Measurements from ENCODE around the gene FGFRL1. TPM values are rescaled to one million over a fixed set of nuclear protein-coding genes. Genes with fewer than 3 reads are reported as not detected.

The FGFRL1 gene
- polyA plus RNA-seq, 1 donor (not counting 4 experiments of a cell fraction or from before 2014, with no cell fraction given): 2.8 TPM

DNA sequence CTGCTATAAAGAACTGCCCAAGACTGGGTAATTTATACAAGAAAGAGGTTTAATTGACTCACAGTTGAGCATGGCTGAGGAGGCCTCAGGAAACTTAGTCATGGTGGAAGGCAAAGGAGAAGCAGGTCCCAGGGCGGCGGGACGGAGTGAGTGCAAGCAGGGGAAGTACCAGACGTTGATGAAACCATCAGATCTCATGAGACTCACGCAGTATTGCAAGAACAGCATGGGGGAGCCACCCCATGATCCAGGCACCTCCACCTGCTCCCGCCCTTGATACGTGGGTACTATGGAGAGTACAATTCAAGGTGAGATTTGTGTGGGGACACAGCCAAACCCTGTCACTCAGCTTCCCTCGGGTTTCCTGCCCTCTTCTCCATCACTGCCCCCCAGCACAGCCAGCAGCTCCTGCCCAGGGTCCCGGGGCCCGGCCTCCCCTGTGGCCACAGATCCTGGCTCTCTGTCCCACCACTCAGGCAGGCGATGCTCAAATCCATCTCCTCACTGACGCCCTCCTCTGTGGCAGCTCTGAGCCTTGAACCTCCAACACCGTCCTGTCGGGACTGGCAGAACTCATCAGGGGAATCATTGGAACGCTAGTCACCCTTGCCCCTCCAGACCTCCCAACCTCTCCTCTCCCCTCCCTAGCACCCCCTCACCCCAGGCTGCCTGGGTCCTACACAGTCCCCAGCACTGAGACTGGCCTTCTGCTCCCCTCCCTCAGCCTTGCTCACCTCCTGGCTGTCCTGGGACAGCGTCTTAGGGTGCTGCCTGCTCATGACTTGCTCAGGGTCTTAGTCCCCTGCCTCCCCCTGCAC lies 37.6 kb downstream of the FGFRL1 start:
- H3K4me3 ChIP-seq (ENCODE audit: control insufficient read depth in 2 of 3, extremely low read depth in 1 of 3, insufficient read depth in 2 of 3, low read depth in 1 of 3, low read length in 3 of 3): no peak overlapping the region
- TF ChIP-seq EZH2 (IDR thresholded peaks at IDR 0.05; ENCODE audit: low read length) (no peak), CTCF (optimal IDR thresholded peaks at IDR 0.05 in 1 of 3, IDR thresholded peaks at IDR 0.05 in 1 of 3, conservative IDR thresholded peaks at IDR 0.05 in 1 of 3; ENCODE audit: extremely low read depth in 1 of 3, insufficient read depth in 2 of 3, low read length in 3 of 3) (no peak)
- no peaks in the 10 kb centered on the region for H3K36me3 ChIP-seq (ENCODE audit: control insufficient read depth in 2 of 2, extremely low read depth in 1 of 2, insufficient read depth in 2 of 2, low read length in 2 of 2)
- peaks cover 3% of the 10 kb centered on the region for H3K9me3 ChIP-seq (ENCODE audit: control insufficient read depth, low read depth, low read length)
- peaks cover 65% of the 10 kb centered on the region for H3K27me3 ChIP-seq (ENCODE audit: control insufficient read depth, extremely low read depth, insufficient read depth, low read length)
- DNase-seq (ENCODE audit: low read depth, low spot score) (no peak), FAIRE-seq (no peak)
- H3K4me2 ChIP-seq (ENCODE audit: control insufficient read depth, extremely low read depth, insufficient read depth, low read depth, low read length): no peak overlapping the region
- no peak overlapping the region for H2AFZ ChIP-seq (ENCODE audit: control insufficient read depth, low read length)
- dilution Hi-C loops (cut with MboI; ENCODE audit: extremely low pct_ligation_motif_present, low sequenced_read_pairs): no loop called here
- H3K27ac ChIP-seq (ENCODE audit: control insufficient read depth, insufficient read depth, low read length): no peak overlapping the region
- H3K4me1 ChIP-seq (ENCODE audit: control insufficient read depth, extremely low read depth, insufficient read depth, low read length): peaks cover 15% of the 10 kb centered on the region
- H3K9me1 ChIP-seq (ENCODE audit: control insufficient read depth, extremely low read depth, insufficient read depth, low read length): no peaks in the 10 kb centered on the region
- H3K79me2 ChIP-seq (ENCODE audit: control insufficient read depth, insufficient read depth, low read length): no peaks in the 10 kb centered on the region
- no peaks in the 10 kb centered on the region for H4K20me1 ChIP-seq (ENCODE audit: control insufficient read depth, extremely low read depth, insufficient read depth, low read length)
- H3K9ac ChIP-seq (ENCODE audit: control insufficient read depth, extremely low read depth, insufficient read depth, low read length): no peak overlapping the region

DNA sequence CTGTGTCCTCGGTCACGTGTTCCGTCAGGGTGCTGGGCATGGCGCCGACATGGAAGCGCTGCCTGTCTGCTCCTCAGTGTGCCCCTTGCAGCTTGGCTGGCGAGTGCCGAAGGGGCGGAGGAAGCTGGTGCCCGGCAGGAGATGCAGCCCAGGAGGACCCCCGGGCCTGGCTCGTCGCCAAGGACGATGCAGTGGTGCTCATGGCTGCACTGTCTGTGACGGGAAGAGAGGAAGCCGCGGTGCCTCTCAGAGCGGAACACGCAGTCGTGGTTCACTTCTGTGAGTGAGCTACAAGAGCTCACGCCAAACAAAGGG lies 38.1 kb downstream of the FGFRL1 start:
- DNase-seq (ENCODE audit: low read depth, low spot score): no peak
- peaks cover 3% of the 10 kb centered on the region for H3K9me3 ChIP-seq (ENCODE audit: control insufficient read depth, low read depth, low read length)
- no peaks in the 10 kb centered on the region for H3K9me1 ChIP-seq (ENCODE audit: control insufficient read depth, extremely low read depth, insufficient read depth, low read length)
- H3K4me2 ChIP-seq (ENCODE audit: control insufficient read depth, extremely low read depth, insufficient read depth, low read depth, low read length): no peak overlapping the region
- TF ChIP-seq EZH2 (IDR thresholded peaks at IDR 0.05; ENCODE audit: low read length) (no peak), CTCF (optimal IDR thresholded peaks at IDR 0.05 in 1 of 3, IDR thresholded peaks at IDR 0.05 in 1 of 3, conservative IDR thresholded peaks at IDR 0.05 in 1 of 3; ENCODE audit: extremely low read depth in 1 of 3, insufficient read depth in 2 of 3, low read length in 3 of 3) (no peak)
- peaks cover 60% of the 10 kb centered on the region for H3K27me3 ChIP-seq (ENCODE audit: control insufficient read depth, extremely low read depth, insufficient read depth, low read length)
- H3K27ac ChIP-seq (ENCODE audit: control insufficient read depth, insufficient read depth, low read length): no peak overlapping the region
- H3K9ac ChIP-seq (ENCODE audit: control insufficient read depth, extremely low read depth, insufficient read depth, low read length): no peak overlapping the region
- no peak overlapping the region for H2AFZ ChIP-seq (ENCODE audit: control insufficient read depth, low read length)
- H4K20me1 ChIP-seq (ENCODE audit: control insufficient read depth, extremely low read depth, insufficient read depth, low read length): no peaks in the 10 kb centered on the region
- dilution Hi-C loops (cut with MboI; ENCODE audit: extremely low pct_ligation_motif_present, low sequenced_read_pairs): no loop called here
- no peaks in the 10 kb centered on the region for H3K79me2 ChIP-seq (ENCODE audit: control insufficient read depth, insufficient read depth, low read length)
- H3K4me1 ChIP-seq (ENCODE audit: control insufficient read depth, extremely low read depth, insufficient read depth, low read length): peaks cover 12% of the 10 kb centered on the region
- no peaks in the 10 kb centered on the region for H3K36me3 ChIP-seq (ENCODE audit: control insufficient read depth in 2 of 2, extremely low read depth in 1 of 2, insufficient read depth in 2 of 2, low read length in 2 of 2)
- no peak for FAIRE-seq
- H3K4me3 ChIP-seq (ENCODE audit: control insufficient read depth in 2 of 3, extremely low read depth in 1 of 3, insufficient read depth in 2 of 3, low read depth in 1 of 3, low read length in 3 of 3): no peak overlapping the region

Measured in keratinocyte (primary cell).